HG03139 (cell line): ENCODE results near the gene NF1.

Experiments used
- ATAC-seq: cut with Tn5 transposase; IDR thresholded peaks from one replicate; pipeline ENCODE4 v1.9.1; 2021; ENCODE audit not compliant: unreplicated experiment

The NF1 gene

DNA sequence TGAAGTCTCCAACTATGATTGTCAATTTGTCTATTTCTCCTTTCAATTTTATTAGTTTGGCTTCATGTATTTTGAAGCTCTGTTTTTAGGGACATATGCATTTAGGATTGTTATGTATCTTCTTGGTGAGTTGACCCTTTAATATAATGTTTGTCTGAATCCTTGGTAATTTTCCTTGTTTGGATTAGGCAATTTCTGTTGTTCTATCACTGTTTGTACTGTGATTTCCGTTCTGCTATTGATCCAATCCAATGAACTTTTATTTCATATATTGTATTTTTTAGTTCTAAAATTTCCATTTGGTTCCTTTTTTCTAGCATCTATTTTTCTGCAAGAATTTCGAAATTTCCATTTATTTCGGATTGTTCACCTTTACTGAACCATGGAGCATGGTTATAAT, 327.7 kb downstream of the NF1 start:
- ATAC-seq = no peak

DNA sequence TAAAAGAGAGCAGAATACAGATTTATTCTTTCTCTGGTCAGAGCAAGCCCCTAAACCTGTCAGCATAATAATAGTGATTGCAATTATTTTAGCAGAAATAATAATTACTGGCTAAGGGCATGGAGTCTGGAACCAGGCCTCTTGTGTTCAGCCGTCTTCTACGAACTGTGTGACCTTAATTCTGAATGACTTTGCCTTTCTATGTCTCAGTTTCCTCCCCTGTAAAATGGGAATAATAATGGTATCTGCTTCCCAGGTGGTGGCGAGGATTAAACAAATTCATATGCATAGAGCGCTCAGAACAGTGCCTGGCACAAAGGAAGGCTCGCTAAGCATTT, 330.1 kb downstream of the NF1 start:
- no peak for ATAC-seq

DNA sequence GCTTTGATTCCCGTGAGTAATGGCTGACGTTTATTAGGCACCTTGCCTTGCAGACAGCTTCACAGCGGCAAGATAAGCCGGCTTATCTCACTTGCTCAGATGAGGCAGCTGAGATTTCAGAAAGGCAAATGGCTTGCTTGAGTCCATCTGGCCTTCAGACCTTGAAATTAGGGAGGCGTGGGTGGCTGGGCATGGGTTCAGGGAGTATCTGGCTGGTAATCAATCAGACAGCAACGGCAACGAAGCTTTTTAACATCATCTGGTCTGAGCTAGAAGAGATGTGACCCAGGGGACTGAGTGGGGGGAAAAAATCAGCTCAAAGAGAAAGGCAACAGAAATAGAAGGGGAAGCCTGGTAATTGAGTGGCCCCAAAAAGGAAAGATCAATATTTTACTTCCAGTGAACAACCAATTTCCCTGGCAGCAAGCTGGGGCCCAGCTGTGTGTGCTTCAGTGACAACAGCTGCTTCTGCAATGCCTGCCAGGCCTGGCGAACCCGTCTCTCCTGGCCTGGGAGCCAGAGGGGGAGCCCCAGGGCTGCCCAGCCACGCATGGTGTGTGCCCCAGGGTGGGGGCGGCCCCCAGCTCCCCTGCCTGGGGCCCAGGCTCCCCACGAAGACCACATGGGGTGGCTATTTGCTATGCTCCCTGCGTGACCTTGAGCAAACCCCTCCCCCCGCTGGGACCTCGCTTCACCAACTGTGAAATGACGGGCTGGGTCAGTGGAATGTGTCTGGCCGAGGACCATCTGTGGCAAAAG, 330.7 kb downstream of the NF1 start:
- no peak for ATAC-seq
